AG04449 (cell line): ENCODE results near the gene MEF2C.

Experiments used
- CTCF ChIA-PET: fragments of 350-600 bp; formaldehyde crosslinking; extraction: SDS; loops from one replicate; lab custom pipeline; 2021; ENCODE audit warnings: antibody characterized with exemption; lab: Yijun Ruan, JAX
- POLR2A ChIA-PET: fragments of 400-600, 350-600 bp; formaldehyde crosslinking; extraction: SDS; loops from one replicate; lab custom pipeline; 2020; ENCODE audit warnings: antibody characterized with exemption, inconsistent platforms; lab: Yijun Ruan, JAX
- DNase-seq: peaks from one replicate; pipeline ENCODE4 v3.0.0-alpha.2; 2010; ENCODE audit warnings: low read depth, low spot score
- H3K4me3 ChIP-seq: 2 replicates; pipeline ENCODE4 v1.5.1; 2011; ENCODE audit warnings: low read depth, mild to moderate bottlenecking, control low read depth, low read length
- CTCF ChIP-seq: IDR thresholded peaks from one replicate; pipeline ENCODE4 v1.5.1; 2011; ENCODE audit warnings: mild to moderate bottlenecking, moderate library complexity, low read length, control low read depth, inconsistent platforms; ENCODE audit not compliant: insufficient read depth; ENCODE audit errors: missing control alignments

The MEF2C gene

GRCh38 chr5:88829775-88830174 lies 53.2 kb downstream of the MEF2C start:
- ChIA-PET CTCF (interaction anchor here (0.5 to 2.0 kb wide), 4 partner anchors 9 to 102 kb away, joined by 3 to 9 read pairs (median 4); no protein-coding TSS in a partner anchor), POLR2A (no interaction called here)
- no peak for TF ChIP-seq CTCF
- no peak overlapping the region for H3K4me3 ChIP-seq
- no peak for DNase-seq

GRCh38 chr5:88829054-88829453 lies 53.9 kb downstream of the MEF2C start:
- DNase-seq = no peak
- POLR2A ChIA-PET = no interaction called here
- CTCF ChIA-PET = interaction anchor here (1.0 to 2.0 kb wide), 4 partner anchors 9 to 102 kb away, joined by 3 to 9 read pairs (median 5); no protein-coding TSS in a partner anchor

GRCh38 chr5:88827997-88828396 lies 55.0 kb downstream of the MEF2C start:
- no peak for TF ChIP-seq CTCF
- POLR2A ChIA-PET = no interaction called here
- no peak for DNase-seq
- no peak overlapping the region for H3K4me3 ChIP-seq
- CTCF ChIA-PET = interaction anchor here (1.6 kb wide), 1 partner anchor 11 kb away, joined by 6 read pairs; no protein-coding TSS in a partner anchor

More at GRCh38 chr5:88829054-88829453, 53.9 kb downstream of the MEF2C start:
- peak; percentile 16 for TF ChIP-seq CTCF
- H3K4me3 ChIP-seq = no peak overlapping the region

GRCh38 chr5:88826646-88827585 lies 56.1 kb downstream of the MEF2C start:
- TF ChIP-seq CTCF = no peak
- no peak for DNase-seq
- no peak overlapping the region for H3K4me3 ChIP-seq
- CTCF ChIA-PET = no interaction called here
- POLR2A ChIA-PET = no interaction called here

GRCh38 chr5:88825584-88826315 lies 57.2 kb downstream of the MEF2C start:
- ChIA-PET POLR2A (no interaction called here), CTCF (interaction anchor here (1.6 kb wide), 1 partner anchor 101 kb away, joined by 4 read pairs; no protein-coding TSS in a partner anchor)
- H3K4me3 ChIP-seq = no peak overlapping the region
- no peak for TF ChIP-seq CTCF
- DNase-seq = no peak
